ENCODE data around the gene UPP2.

The UPP2 gene

DNA sequence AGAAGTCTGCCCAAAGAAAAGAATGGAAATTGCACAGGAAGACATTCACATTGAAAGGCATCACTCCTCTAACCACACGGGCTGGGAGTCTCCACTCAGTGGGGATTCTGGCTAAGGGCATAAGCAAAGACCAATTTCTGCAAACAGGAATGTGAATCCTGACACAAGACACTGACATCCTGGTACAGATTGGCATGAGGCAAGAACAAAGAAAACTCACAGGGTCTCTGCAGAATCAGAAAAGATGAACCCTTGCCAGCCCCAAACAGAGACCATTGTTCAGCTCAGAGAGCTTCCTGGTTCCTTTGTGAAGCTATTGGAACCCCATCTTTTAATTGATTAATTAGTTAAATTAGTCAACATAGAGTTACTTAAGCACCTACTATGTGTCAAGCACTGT is 82.3 kb downstream of the UPP2 start:
- H3K9ac ChIP-seq (ENCODE audit: low read length), result no peak overlapping the region
- H3K9me3 ChIP-seq (ENCODE audit: insufficient read depth, low read length), result no peaks in the 10 kb centered on the region
- no peaks in the 10 kb centered on the region for H3K27me3 ChIP-seq (ENCODE audit: low read length)
- H3K4me3 ChIP-seq (ENCODE audit: insufficient read depth, low read length, poor library complexity, severe bottlenecking), result no peak overlapping the region
- H3F3A ChIP-seq (ENCODE audit: insufficient read depth), result no peaks in the 10 kb centered on the region
- no peaks in the 10 kb centered on the region for H4K20me1 ChIP-seq (ENCODE audit: low read depth, low read length)
- TF ChIP-seq, protein P1, sequence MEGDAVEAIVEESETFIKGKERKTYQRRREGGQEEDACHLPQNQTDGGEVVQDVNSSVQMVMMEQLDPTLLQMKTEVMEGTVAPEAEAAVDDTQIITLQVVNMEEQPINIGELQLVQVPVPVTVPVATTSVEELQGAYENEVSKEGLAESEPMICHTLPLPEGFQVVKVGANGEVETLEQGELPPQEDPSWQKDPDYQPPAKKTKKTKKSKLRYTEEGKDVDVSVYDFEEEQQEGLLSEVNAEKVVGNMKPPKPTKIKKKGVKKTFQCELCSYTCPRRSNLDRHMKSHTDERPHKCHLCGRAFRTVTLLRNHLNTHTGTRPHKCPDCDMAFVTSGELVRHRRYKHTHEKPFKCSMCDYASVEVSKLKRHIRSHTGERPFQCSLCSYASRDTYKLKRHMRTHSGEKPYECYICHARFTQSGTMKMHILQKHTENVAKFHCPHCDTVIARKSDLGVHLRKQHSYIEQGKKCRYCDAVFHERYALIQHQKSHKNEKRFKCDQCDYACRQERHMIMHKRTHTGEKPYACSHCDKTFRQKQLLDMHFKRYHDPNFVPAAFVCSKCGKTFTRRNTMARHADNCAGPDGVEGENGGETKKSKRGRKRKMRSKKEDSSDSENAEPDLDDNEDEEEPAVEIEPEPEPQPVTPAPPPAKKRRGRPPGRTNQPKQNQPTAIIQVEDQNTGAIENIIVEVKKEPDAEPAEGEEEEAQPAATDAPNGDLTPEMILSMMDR (IDR thresholded peaks at IDR 0.05; ENCODE audit: insufficient read depth, low read length, poor library complexity, severe bottlenecking), result no peak
- no peak for TF ChIP-seq EZH2phosphoT487 (conservative IDR thresholded peaks at IDR 0.05; ENCODE audit: low read length)
- no peak overlapping the region for H3K27ac ChIP-seq (ENCODE audit: low read depth, low read length)
- no peaks in the 10 kb centered on the region for H3K79me2 ChIP-seq (ENCODE audit: insufficient read depth, low read length)
- H3K4me2 ChIP-seq (ENCODE audit: low read depth, low read length, poor library complexity, severe bottlenecking), result no peak overlapping the region
- no peaks in the 10 kb centered on the region for H3K9me2 ChIP-seq (replicated peaks; ENCODE audit: insufficient read depth, low read length)
- no peak overlapping the region for H2AFZ ChIP-seq (ENCODE audit: low read depth, low read length, severe bottlenecking)
- no peaks in the 10 kb centered on the region for H3K36me3 ChIP-seq (ENCODE audit: low read length)

DNA sequence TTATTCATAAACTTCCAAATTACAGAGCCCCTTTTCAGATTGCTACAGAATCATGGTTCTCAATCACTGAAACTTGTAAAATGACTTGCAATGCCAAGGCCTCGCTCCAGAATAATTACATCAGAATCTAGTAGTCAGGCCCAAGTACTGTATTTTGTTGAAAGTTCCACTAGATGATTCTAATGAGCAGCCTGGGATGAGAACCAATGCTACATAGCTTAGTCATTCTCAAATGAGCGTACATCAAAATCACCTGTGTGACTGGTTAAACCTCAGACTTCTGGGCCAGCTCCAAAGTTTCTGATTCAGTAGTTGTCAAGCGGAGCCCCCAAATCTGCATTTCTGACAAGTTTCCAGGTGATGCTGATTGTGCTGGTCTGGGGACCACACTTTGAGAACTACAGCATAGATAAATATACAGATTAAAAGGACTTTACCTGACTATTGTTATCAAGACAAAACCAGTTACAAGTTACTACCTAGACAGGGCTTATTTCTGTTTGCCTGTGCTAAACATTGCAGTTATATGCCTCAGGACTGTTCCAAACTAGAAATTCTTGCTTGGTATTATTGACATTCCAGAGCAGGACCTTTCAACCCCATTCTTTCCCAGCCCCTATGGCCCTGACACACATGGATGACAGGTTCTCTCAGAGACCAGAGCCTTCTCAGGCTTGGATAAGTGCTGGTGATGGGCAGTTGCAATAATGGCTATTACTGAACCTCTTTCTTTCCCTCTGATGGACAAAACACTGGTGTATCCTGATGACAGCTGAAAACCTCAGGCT is 83.1 kb downstream of the UPP2 start:
- Histone ChIP-seq H3K79me2 (ENCODE audit: insufficient read depth, low read length) (no peaks in the 10 kb centered on the region), H3K36me3 (ENCODE audit: low read length) (no peaks in the 10 kb centered on the region), H3K9ac (ENCODE audit: low read length) (no peak overlapping the region), H3K4me2 (ENCODE audit: low read depth, low read length, poor library complexity, severe bottlenecking) (no peak overlapping the region), H3K9me2 (replicated peaks; ENCODE audit: insufficient read depth, low read length) (no peaks in the 10 kb centered on the region), H3K27ac (ENCODE audit: low read depth, low read length) (no peak overlapping the region), H3K4me3 (ENCODE audit: insufficient read depth, low read length, poor library complexity, severe bottlenecking) (no peak overlapping the region), H2AFZ (ENCODE audit: low read depth, low read length, severe bottlenecking) (no peak overlapping the region), H3K9me3 (ENCODE audit: insufficient read depth, low read length) (no peaks in the 10 kb centered on the region), H3F3A (ENCODE audit: insufficient read depth) (no peaks in the 10 kb centered on the region), H3K27me3 (ENCODE audit: low read length) (no peaks in the 10 kb centered on the region), H4K20me1 (ENCODE audit: low read depth, low read length) (no peaks in the 10 kb centered on the region)
- TF ChIP-seq, protein P1 (IDR thresholded peaks at IDR 0.05; ENCODE audit: insufficient read depth, low read length, poor library complexity, severe bottlenecking), result no peak
- no peak for TF ChIP-seq EZH2phosphoT487 (conservative IDR thresholded peaks at IDR 0.05; ENCODE audit: low read length)
